CD4-positive, alpha-beta T cell treated with Interleukin-4 for 1 hour (primary cell): Measurements from ENCODE around the gene MS4A2.
"Not testable (repeated sequence)": the region's sequence is repeated elsewhere in the genome, so short reads cannot be mapped to it uniquely, and the experiment has no call there.

ENCODE experiments used
- DNase-seq, 2 donors: peaks; one replicate each; pipeline ENCODE4 v3.0.0-alpha.2; 2020 to 2022

The MS4A2 gene

DNA sequence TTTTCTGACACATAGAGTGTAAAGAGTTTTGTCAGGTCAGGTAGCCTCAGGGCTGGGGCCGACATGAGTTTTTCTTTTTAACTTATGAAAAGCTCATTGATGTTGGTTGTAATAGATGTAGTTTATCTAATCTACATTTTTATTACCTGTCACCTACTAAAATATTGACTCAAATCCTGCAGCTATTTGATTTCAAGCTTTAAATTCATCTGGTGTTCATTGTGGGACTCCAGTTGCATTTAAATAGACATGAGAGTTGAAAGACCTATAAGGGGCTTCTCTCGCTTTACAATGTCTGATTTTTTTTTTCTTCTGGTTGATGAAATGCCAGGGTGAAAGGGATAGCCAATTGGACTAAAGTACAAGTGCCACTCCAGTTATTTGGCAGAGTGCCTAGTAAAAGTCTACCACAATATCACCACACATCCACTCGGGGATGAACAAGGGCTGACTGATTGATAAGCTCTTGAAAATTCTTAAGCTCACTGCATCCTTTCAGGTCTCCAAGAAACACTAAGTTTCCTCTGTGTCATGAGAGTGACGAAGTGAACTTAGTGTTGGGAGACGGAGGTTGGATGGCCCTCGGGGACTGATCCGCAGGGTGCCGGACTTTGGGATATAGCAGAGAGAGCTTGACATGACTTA, 16.1 kb downstream of the MS4A2 start:
- not testable (repeated sequence) for DNase-seq

DNA sequence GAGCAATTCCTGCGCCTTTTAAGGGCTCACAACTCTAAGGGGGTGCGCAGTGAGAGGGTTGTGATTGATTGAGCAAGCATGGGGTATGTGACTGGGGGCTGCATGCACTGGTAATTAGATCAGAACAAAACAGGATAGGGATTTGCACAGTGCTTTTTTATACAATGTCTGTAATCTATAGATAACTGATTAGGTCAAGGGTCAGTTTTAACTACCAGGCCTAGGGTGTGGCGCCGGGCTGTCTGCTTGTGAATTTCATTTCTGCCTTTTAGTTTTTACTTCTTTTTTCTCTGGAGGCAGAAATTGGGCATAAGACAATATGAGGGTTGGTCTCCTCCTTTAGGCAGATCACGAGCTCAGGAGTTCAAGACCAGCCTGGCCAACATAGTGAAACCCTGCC, 20.2 kb downstream of the MS4A2 start:
- DNase-seq, result not testable (repeated sequence)

DNA sequence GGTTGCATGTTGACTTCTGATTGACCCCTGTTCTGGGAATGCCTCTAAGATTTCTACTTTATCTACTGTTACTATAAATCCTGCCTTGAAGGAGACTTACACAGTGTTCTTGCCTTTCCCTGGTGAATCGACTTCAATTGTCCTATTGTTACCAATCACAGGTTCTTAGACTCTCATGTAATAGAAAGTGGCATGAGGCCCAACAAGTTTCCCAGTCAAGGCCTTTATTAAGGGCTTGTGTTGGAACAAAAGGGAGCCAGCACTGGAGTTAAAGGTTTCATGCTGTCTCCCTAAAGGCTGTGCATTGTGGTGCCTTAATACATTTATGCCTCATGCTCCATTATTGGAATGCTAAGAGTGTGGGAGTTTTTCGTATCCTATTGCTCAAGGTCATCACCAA, 23.3 kb downstream of the MS4A2 start:
- DNase-seq, result no peak

DNA sequence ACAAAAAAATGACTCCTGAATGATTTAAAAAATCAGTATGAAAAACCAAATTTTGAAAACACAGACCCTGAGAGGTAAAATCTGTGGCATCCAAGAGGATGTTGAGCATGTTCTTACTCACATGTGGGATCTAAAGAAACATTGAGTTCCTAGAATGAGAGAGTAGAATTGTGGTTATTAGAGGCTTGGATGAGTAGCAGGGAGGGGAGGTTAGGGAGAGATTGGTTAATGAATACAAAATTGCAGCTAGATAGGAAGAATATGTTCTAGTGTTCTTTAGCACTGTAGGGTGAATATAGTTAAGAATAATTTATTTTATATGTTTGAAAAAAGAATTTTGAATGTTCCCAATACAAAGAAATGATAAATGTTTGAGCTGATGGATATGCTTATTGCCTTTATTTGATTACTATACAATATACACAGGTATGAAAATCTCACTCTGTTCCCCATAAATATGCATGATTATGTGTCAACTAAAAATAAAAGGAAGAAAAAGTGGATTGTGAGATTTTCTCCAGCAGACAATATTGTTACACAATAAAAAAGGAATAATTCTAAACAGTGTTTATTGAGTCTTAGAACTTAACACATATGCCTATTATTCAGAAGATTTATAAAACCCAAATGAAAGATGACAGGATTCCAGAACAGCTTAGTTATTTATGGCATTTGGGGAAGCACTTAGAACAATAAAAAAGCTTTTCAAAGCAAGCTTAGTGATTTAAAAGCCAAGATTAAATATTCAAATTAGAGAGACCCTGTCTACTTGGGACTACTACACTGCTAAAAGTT, 28.7 kb downstream of the MS4A2 start:
- no peak for DNase-seq

DNA sequence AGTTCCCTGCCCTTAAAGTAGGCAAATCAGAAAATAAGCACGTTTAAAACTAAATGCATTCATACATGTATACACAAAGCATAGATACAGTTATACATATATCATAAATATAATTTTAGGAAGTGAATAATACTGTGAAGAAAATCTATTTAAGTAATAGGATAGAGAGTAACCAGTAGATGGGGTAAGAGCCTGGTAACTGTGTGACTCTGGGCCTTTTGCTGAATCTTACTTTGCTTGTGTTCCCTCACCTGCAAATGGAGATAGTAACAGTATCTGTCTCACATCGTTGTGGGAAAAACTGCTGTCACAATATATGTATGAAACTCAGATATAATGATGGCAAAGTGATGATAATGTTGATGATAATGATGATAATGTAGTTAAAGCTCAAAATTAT, 29.9 kb downstream of the MS4A2 start:
- DNase-seq, result no peak

DNA sequence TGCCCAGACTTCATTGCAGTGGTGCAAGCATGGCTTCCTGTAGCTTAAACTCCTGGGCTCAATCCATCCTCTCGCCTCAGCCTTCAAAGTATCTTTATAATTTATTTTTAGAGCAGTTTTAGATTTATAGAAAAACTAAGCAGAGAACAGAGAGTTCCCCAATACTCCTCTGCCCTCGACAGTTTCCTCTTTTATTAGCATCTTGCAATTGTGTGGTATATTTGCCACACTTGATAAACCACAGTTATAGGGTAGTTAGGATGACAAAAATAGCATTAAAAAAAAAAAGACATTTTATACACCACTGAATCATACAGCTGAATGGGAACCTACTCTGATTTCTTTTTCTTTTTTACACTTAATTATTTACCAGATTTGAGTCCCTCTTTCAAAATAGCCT, 31.2 kb downstream of the MS4A2 start:
- DNase-seq, result no peak

DNA sequence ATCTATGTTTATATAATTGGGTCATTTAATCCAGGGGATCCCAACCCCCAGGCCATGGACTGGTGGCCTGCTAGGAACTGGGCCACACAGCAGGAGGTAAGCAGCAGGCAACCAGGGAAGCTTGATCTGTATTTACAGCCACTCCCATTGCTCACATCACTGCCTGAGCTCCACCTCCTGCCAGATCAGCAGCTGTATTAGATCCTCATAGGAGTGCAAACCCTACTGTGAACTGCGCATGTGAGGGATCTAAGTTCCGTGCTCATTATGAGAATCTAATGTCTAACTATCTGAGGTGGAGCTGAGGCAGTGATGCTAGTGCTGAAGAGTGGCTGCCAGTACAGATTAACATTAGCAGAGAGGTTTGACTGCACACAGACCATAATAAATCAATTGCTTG, 32.8 kb downstream of the MS4A2 start:
- DNase-seq, result no peak

DNA sequence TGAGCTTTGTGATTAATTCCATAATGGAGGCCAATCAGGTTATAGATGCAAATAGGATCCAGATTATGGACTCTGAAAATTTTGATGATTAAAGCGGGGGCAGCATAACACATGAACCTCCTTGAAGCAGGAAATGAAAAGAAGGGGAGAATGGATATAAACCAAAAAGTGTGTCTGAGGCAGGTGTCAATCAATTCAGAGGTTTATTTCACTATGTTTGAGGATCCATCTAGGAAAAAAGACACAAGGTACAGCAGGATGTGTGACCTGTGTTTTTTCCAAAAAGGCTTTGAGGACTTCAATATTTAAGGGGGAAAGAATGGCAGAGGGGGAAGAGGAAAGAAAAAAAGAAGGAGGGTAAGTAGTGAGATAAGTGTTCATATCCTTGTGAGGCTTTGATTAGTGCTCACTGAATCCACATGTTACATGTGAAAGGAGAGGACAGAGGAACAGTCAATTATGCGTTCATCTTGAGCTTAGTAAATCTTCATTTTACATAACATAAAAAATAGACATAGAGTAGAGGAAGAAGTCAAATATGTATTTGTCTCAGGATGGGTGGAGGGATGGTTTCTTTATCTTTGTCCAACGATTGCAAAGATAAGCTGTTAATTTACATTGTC, 34.1 kb downstream of the MS4A2 start:
- no peak for DNase-seq

DNA sequence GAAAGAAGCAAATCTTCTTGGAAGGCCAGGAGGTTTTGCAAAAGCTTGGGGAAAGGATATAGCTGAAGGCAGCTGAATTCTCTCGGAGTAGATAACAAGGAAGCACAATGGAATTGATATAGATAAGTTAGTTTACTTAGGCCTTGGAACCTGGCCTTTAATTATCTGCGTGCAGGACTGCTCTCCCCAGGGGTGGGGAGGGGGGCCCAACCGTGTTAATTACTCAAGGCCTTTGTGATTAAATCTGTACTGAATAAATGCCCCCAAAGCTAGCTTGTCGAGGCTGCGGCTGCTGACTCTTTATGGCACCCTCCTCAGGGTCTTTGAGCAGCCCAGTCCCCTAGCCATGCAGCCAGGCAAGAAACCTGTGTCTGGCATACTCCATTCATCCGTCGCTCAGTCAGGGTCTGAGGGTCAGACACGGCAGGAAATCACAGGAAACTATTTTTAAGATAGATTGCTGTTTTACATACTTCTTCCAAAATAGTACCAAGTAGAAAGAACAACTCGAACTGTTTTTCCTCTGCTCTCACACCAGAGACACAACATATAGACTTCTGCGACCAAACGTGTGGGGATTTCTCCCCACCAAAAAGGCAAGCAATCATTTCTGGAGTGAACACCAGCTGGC, 36.5 kb downstream of the MS4A2 start:
- DNase-seq, result no peak

DNA sequence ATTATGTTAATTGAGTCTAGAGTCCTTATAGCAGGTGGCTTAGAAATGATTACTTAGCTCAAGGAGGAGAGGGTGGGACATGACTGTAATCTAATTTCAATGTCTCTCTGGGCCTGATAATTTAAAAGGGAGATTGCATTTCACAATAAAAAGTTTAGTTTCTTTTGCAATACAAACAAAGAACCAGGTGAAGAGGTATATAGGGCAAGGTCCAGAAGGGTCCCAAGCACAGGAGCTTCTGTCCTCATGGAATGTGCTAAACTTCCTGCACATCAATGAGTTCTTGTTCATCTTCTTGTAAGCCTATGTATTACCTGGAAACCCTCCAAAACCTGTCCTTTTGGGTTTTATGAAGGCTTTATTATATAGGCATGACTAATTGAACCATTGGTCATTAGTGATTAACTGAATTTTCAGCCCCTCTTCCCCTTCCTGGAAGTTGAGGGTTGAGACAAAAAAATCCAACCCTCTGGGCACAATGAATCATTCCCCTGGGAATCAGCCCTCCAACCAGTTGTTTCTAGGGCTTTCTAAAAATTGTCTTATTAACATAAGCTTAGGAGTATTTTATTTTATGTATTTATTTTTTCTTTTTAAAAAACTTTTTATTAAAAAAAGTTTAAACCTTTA, 37.6 kb downstream of the MS4A2 start:
- DNase-seq, result no peak

DNA sequence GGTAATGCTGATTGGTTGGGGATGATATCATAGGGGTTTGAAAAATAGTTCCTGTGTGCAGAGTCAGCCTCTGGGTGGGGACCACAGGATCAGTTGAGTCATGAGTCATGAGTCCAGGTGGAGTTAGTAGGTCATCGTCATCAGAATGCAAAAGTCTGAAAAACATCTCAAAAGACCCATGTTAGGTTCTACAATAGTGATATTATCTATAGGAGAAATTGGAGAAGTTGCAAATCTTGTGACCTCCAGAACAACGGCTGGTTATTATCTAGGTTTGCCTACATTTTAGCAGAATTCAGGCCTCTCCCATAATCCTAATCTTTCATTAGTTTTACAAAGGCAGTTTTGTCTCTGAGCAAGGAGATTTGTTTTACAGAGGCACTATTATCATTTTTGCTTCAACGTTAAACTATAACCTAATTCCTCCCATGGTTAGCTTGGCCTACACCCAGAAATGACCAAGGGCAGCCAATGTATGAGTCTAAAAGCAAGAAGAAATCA, 38.9 kb downstream of the MS4A2 start:
- DNase-seq, result no peak

DNA sequence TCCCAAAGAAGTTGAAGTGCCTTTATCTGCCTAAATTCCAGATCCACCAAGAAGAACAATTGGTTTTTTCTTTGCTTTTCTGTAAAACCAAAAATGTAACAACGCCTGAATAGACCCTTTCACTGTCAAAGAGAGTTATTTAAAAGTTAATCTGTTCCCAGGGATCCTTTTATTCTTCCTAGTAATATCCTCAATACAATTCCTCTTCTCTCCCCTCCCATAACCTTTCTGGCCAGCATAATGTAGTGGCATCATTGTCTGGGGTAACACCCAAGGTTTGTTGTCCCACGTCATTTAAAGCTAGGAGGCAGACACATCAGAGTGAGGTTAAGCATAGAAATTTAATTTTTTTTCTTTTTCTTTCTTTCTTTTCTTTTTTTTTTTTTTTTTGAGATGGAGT, 39.9 kb downstream of the MS4A2 start:
- no peak for DNase-seq

DNA sequence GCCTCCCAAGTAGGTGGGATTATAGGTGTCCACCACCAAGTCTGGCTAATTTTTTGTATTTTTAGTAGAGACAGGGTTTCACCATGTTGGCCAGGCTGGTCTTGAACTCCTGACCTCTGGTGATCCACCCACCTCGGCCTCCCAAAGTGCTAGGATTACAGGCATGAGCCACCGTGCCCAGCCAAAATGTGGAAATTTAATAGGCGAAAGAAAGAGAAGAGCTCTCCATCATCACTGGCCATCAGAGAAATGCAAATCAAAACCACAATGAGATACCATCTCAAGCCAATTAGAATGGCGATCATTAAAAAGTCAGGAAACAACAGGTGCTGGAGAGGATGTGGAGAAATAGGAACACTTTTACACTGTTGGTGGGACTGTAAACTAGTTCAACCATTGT, 40.4 kb downstream of the MS4A2 start:
- DNase-seq, result not testable (repeated sequence)

DNA sequence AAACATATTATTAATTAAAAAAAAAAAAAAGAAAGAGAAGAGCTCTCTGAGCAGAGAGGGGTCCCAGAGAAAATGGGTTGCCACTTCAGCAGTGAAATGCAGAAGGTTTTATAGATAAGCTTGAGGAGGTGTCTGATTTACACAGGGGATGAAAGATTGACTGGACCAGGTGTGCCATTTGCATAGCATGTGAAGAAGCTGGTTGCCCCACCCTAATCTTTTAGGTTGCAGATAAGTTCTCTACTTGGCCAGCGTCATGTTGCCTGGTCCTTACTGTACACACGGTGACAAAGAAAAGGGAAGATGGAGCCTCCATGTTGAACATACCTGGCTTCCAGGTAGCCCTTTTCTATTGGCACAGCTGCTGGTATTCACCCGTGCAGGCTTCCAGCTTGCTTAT, 41.4 kb downstream of the MS4A2 start:
- no peak for DNase-seq

DNA sequence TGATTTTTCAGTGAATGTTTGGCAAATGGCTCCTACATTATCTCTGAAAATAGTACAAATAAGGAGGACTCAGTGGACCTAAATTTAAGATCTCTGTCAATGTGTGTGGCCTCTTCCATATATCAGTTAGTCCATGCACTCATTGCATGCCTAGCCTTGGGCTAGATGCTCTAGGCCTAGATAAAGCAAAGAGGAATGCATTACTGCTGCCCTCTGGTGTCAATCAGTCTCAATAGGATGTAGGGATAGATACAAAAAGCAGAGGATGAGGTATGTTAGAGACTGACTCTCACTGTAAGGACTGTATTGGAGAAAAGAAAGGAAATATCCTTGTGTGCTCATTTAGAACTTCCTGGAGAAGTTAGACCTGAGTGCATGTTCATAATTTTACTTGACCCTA, 42.0 kb downstream of the MS4A2 start:
- DNase-seq, result peak in 1 of 2 donors; percentile 17

DNA sequence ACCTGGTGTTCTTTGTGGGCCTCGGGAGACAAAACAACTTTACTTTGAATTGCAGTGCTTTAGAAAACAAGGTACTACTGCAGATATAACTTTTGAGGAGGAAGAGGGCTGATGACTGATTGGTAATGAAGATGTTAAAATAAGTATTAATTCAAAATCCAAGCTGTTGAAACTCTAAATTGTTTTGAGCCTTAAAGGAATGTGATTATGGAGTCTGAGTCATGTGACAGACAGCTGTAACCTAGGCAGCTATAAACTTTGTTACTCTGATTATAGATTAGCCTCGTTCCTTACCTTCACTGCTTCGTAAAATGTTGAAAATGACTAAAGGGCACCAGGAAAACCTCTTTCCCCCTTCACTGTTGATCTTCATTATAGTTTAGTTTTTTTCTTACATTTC, 43.4 kb downstream of the MS4A2 start:
- no peak for DNase-seq

DNA sequence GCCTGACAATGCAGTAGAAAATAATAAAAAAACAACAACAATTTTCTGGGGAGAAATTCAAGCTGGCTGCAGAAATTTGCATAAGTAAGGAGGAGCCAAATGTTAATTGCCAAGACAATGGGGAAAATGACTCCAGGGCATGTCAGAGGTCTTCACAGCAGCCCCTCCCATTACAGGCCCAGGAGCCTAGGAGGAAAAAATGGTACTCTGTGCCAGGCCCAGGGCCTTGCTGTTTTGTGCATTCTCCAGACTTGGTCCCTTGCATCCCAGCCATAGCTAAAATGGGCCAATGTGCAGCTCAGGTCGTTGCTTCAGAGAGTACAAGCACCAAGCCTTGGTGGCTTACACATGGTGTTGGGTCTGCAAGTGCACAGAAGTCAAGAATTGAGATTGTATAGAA, 45.5 kb downstream of the MS4A2 start:
- no peak for DNase-seq

DNA sequence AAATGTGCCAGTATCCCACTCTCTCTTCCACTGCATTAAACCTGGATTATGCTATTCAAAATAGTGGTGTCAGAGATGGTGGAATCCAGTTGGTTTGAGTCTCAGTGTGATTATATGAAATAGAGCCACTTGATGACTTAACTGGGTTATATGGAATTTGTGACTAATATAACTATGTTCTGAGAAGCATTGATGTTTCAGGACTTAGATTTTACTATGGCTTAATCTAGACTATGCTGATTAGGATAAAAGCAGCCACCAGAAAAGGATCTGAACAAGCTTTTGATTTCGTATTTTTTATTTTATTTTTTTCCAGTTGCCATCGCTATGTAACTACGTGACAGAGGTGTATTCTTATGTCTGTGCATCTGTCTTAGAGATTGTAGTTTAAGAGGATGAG, 55.3 kb downstream of the MS4A2 start:
- DNase-seq, result no peak

DNA sequence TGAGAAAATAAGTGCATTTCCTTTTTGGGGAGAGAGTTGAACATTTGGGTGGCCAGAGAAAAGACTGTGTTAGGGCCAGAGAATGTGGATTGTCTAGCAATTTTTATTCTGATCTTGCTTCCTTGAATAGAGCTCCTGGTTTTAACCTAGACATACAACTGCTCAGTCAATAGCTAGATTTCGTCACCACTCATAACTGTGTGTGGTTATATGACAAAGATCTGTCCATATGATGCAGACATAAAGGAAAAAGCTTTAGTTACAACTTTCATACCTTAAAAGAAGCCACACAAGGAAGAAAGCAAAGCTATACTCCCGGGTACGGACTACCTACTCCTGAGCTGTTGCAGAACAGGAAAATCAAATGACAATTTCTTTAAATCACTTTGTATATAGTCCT, 57.2 kb downstream of the MS4A2 start:
- DNase-seq, result no peak
